Stimulated activated CD8-positive, alpha-beta memory T cell treated with anti-CD3 and anti-CD28 coated beads, Interleukin-15, amount 100 ng/mL, for 48 hours (primary cell): ENCODE measurements around the gene SECTM1.
"Not testable (repeated sequence)": the region's sequence is repeated elsewhere in the genome, so short reads cannot be mapped to it uniquely, and the experiment has no call there.

ENCODE experiments used
- DNase-seq, 2 donors: peaks; one replicate each; pipeline ENCODE4 v3.0.0-alpha.2; 2020; ENCODE audit warnings: low read depth in 2 of 2

The SECTM1 gene

GRCh38 chr17:82333279-82334171 is at the start of gene SECTM1:
TSS of gene SECTM1 (minus strand) at chr17:82333766. CDS start at chr17:82327240, 6,526 bp downstream.
- no peak for DNase-seq

- DNase-seq, result no peak
Observed at GRCh38 chr17:82382933-82383255, 49.3 kb upstream of the SECTM1 start.

GRCh38 chr17:82382220-82382932 is 48.8 kb upstream of the SECTM1 start:
- not testable (repeated sequence) for DNase-seq

GRCh38 chr17:82381703-82382009 is 48.1 kb upstream of the SECTM1 start:
- not testable (repeated sequence) for DNase-seq

- DNase-seq, result no peak
Observed at GRCh38 chr17:82380860-82381702, 47.5 kb upstream of the SECTM1 start.

- DNase-seq, result no peak
Observed at GRCh38 chr17:82378741-82379021, 45.1 kb upstream of the SECTM1 start.

- DNase-seq, result no peak
Observed at GRCh38 chr17:82377924-82378740, 44.6 kb upstream of the SECTM1 start.

GRCh38 chr17:82377294-82377693 is 43.7 kb upstream of the SECTM1 start:
- not testable (repeated sequence) for DNase-seq

- DNase-seq, result no peak
Observed at GRCh38 chr17:82376042-82376730, 42.6 kb upstream of the SECTM1 start.

GRCh38 chr17:82375359-82376041 is 41.9 kb upstream of the SECTM1 start:
- DNase-seq, result no peak

- no peak for DNase-seq
Observed at GRCh38 chr17:82374626-82375331, 41.2 kb upstream of the SECTM1 start.

GRCh38 chr17:82373731-82374625 is 40.4 kb upstream of the SECTM1 start:
- DNase-seq, result no peak

- not testable (repeated sequence) for DNase-seq
Observed at GRCh38 chr17:82373072-82373452, 39.5 kb upstream of the SECTM1 start.

- DNase-seq, result no peak
Observed at GRCh38 chr17:82372249-82373071, 38.9 kb upstream of the SECTM1 start.

- DNase-seq, result no peak
Observed at GRCh38 chr17:82371333-82372248, 38.0 kb upstream of the SECTM1 start, which contains the start of gene UTS2R. TSS of gene UTS2R (plus strand) at chr17:82371765. CDS start at chr17:82374325, 2,560 bp downstream.

- no peak for DNase-seq
Observed at GRCh38 chr17:82370471-82371332, 37.1 kb upstream of the SECTM1 start.
